A549 (cell line): ENCODE measurements around the gene STX8. TPM values are rescaled to one million over a fixed set of nuclear protein-coding genes. Genes with fewer than 3 reads are reported as not detected.
A peak's percentile ranks its signal among the peaks of the same experiment; 100 is the strongest.

Experiments
- ATAC-seq, 2 experiments: fragments of 200-7000 bp in 1 of 2; fragments of >200 bp in 1 of 2; cut with Nextera tagmentation in 1 of 2; cut with Tn5 transposase in 1 of 2; 3 replicates each; pipeline versions ENCODE4 v1.8.0 to v1.9.1; 2018 to 2020; ENCODE audit warnings: mild to moderate bottlenecking in 1 of 2, moderate library complexity in 1 of 2
- CTCF ChIA-PET: fragments of 300-600 bp; sonication (Branson Sonifier 250); formaldehyde crosslinking; extraction: SDS; loops from one replicate; lab custom pipeline; 2021; ENCODE audit warnings: antibody characterized with exemption, inconsistent platforms; lab: Yijun Ruan, JAX
- POLR2A ChIA-PET: fragments of 350-600 bp; formaldehyde crosslinking; extraction: SDS; loops from one replicate; lab custom pipeline; 2021; ENCODE audit warnings: antibody characterized with exemption, inconsistent platforms; lab: Yijun Ruan, JAX
- DNase-seq, 2 experiments: peaks; one replicate each; pipeline versions ENCODE4 v3.0.0 to v3.0.0-alpha.2; 2011 to 2016; ENCODE audit warnings: low read depth in 1 of 2, low spot score in 1 of 2
- FAIRE-seq: peaks from 2 replicates; lab custom pipeline; 2011; peaks lifted over from hg19 to GRCh38; lab: Jason Lieb, UNC
- H3K27ac ChIP-seq, 2 experiments: fragments of >200 bp; sonication (Bioruptor Twin); formaldehyde crosslinking; 3 replicates each; pipeline ENCODE4 v1.5.1; 2016 to 2017
- H3K4me1 ChIP-seq: fragments of >200 bp; sonication (Bioruptor Twin); formaldehyde crosslinking; 3 replicates; pipeline ENCODE4 v1.6.1; 2016
- H3K4me2 ChIP-seq: fragments of >200 bp; sonication (Bioruptor Twin); formaldehyde crosslinking; 3 replicates; pipeline ENCODE4 v1.6.1; 2016
- H3K4me3 ChIP-seq: fragments of >200 bp; sonication (Bioruptor Twin); formaldehyde crosslinking; 3 replicates; pipeline ENCODE4 v1.5.1; 2016
- H3K9me3 ChIP-seq: fragments of >200 bp; sonication (Bioruptor Twin); formaldehyde crosslinking; 3 replicates; pipeline ENCODE4 v1.6.1; 2016
- ATOH8 ChIP-seq: fragments of 250-450 bp; sonication (Bioruptor Pico); IDR thresholded peaks from 2 replicates; pipeline ENCODE4 v1.5.0; 2020; ENCODE audit warnings: low read depth, mild to moderate bottlenecking, moderate library complexity
- BCL3 ChIP-seq: fragments of >200 bp; sonication (Bioruptor Twin); formaldehyde crosslinking; IDR thresholded peaks from 3 replicates; pipeline ENCODE4 v1.6.1; 2016
- CBX8 ChIP-seq: fragments of 200-600 bp; sonication (generic); IDR thresholded peaks from 2 replicates; pipeline ENCODE4 v1.6.1; 2016
- EHF ChIP-seq: fragments of 250-450 bp; sonication (Bioruptor Pico); IDR thresholded peaks from 2 replicates; pipeline ENCODE4 v1.5.0; 2020; ENCODE audit warnings: mild to moderate bottlenecking
- EHMT2 ChIP-seq: fragments of 200-600 bp; sonication (generic); IDR thresholded peaks from 2 replicates; pipeline ENCODE4 v1.6.1; 2016; ENCODE audit warnings: antibody characterized with exemption, low read depth, mild to moderate bottlenecking, moderate library complexity
- EP300 ChIP-seq, 2 experiments: fragments of >200 bp; sonication (Bioruptor Twin); formaldehyde crosslinking; IDR thresholded peaks; 2 replicates in 1 of 2; 3 replicates in 1 of 2; pipeline ENCODE4 v1.6.1; 2016 to 2017
- FOSL2 ChIP-seq, 2 experiments: fragments of 450-650 bp in 1 of 2; fragments of >200 bp in 1 of 2; sonication (Bioruptor Twin) in 1 of 2; formaldehyde crosslinking; IDR thresholded peaks; 2 replicates each; pipeline versions ENCODE4 v1.5.0 to v1.6.1; 2016 to 2020; ENCODE audit warnings: mild to moderate bottlenecking in 1 of 2, moderate library complexity in 1 of 2
- FOXS1 ChIP-seq: fragments of 250-450 bp; sonication (Bioruptor Pico); IDR thresholded peaks from 2 replicates; pipeline ENCODE4 v1.5.0; 2020; ENCODE audit warnings: mild to moderate bottlenecking, moderate library complexity
- GATA3 ChIP-seq: IDR thresholded peaks from 2 replicates; pipeline ENCODE4 v1.6.1; 2012; ENCODE audit warnings: borderline replicate concordance
- JUN ChIP-seq, 2 experiments: fragments of >200 bp; sonication (Bioruptor Twin); formaldehyde crosslinking; IDR thresholded peaks; 2 replicates in 1 of 2; 3 replicates in 1 of 2; pipeline ENCODE4 v1.6.1; 2016 to 2017
- JUNB ChIP-seq: fragments of >200 bp; sonication (Bioruptor Twin); formaldehyde crosslinking; IDR thresholded peaks from 2 replicates; pipeline ENCODE4 v1.6.1; 2016
- KDM1A ChIP-seq: fragments of 200-600 bp; sonication (generic); IDR thresholded peaks from 2 replicates; pipeline ENCODE4 v1.6.1; 2016; ENCODE audit warnings: low read depth, mild to moderate bottlenecking
- KDM5A ChIP-seq: fragments of 200-600 bp; sonication (generic); IDR thresholded peaks from 2 replicates; pipeline ENCODE4 v1.6.1; 2016; ENCODE audit warnings: antibody characterized with exemption, mild to moderate bottlenecking
- MAZ ChIP-seq: fragments of 150-350 bp; IDR thresholded peaks from 2 replicates; pipeline ENCODE4 v1.6.1; 2014; ENCODE audit warnings: antibody characterized with exemption, low read depth, low read length, borderline replicate concordance
- MYC ChIP-seq: IDR thresholded peaks from 2 replicates; pipeline ENCODE4 v1.6.1; 2012; ENCODE audit warnings: mild to moderate bottlenecking, inconsistent platforms, low read length, improper control_type of control experiment, borderline replicate concordance
- NFE2L2 ChIP-seq: fragments of 150-350 bp; conservative IDR thresholded peaks from 2 replicates; pipeline ENCODE4 v1.6.1; 2014; ENCODE audit warnings: low read length
- NR3C1 ChIP-seq: fragments of >200 bp; sonication (Bioruptor Twin); formaldehyde crosslinking; IDR thresholded peaks from 3 replicates; pipeline ENCODE4 v1.6.1; 2017
- RAD21 ChIP-seq, 2 experiments: fragments of >200 bp in 1 of 2; sonication (Bioruptor Twin) in 1 of 2; formaldehyde crosslinking in 1 of 2; IDR thresholded peaks in 1 of 2; conservative IDR thresholded peaks in 1 of 2; 2 replicates in 1 of 2; 3 replicates in 1 of 2; pipeline ENCODE4 v1.6.1; 2012 to 2018; ENCODE audit warnings: inconsistent platforms in 1 of 2
- RARB ChIP-seq: fragments of 250-450 bp; sonication (Bioruptor Pico); IDR thresholded peaks from 2 replicates; pipeline ENCODE4 v1.8.0; 2021; ENCODE audit warnings: mild to moderate bottlenecking, moderate library complexity
- REST ChIP-seq: fragments of 200-600 bp; sonication (generic); IDR thresholded peaks from 2 replicates; pipeline ENCODE4 v1.6.1; 2016; ENCODE audit warnings: antibody characterized with exemption, mild to moderate bottlenecking, moderate library complexity
- RFX5 ChIP-seq: fragments of 450-650 bp; IDR thresholded peaks from 2 replicates; pipeline ENCODE4 v1.7.1; 2014; ENCODE audit warnings: antibody characterized with exemption, mild to moderate bottlenecking, moderate library complexity
- RNF2 ChIP-seq: fragments of 200-600 bp; sonication (generic); IDR thresholded peaks from 2 replicates; pipeline ENCODE4 v1.6.1; 2016; ENCODE audit warnings: low read depth, mild to moderate bottlenecking, antibody characterized with exemption, moderate library complexity, borderline replicate concordance
- SMC3 ChIP-seq: fragments of >200 bp; sonication (Bioruptor Twin); formaldehyde crosslinking; IDR thresholded peaks from 3 replicates; pipeline ENCODE4 v1.6.1; 2018; ENCODE audit warnings: inconsistent platforms
- SREBF2 ChIP-seq: fragments of 450-650 bp; IDR thresholded peaks from 2 replicates; pipeline ENCODE4 v1.6.1; 2014; ENCODE audit warnings: mild to moderate bottlenecking, moderate library complexity
- TFCP2L1 ChIP-seq: fragments of 250-450 bp; sonication (Bioruptor Pico); IDR thresholded peaks from 2 replicates; pipeline ENCODE4 v1.5.0; 2021; ENCODE audit warnings: mild to moderate bottlenecking
- TP53 ChIP-seq: fragments of 250-450 bp; sonication (Bioruptor Pico); IDR thresholded peaks from 2 replicates; pipeline ENCODE4 v1.5.0; 2021; ENCODE audit warnings: mild to moderate bottlenecking, moderate library complexity
- ZNF302 ChIP-seq: fragments of 250-450 bp; sonication (Bioruptor Pico); IDR thresholded peaks from 2 replicates; pipeline ENCODE4 v1.9.0; 2021; ENCODE audit warnings: inconsistent platforms, mild to moderate bottlenecking, moderate library complexity
- WGBS: methylation state at CpG from one replicate; pipeline ENCODE4 v1.1.6; 2017; ENCODE audit errors: missing lambda C conversion rate; 5-methylcytosine and 5-hydroxymethylcytosine counted together
- polyA plus RNA-seq, 4 experiments: library from polyadenylated mRNA; depleted of rRNA in 3 of 4; stranded (reverse); fragments of >200 nt; fragmentation: RNase III in 1 of 4; extraction: RNeasy Plus Mini Kit Qiagen cat#74134 plus additional on column Dnase treatment in 1 of 4; gene quantifications; 2 replicates in 3 of 4; 3 replicates in 1 of 4; pipeline ENCODE4 v1.2.3, GENCODE V29; 2011 to 2017

The STX8 gene
- polyA plus RNA-seq, 2 of the 4 experiments (the other 2 are of a cell fraction) = 93.6 to 168 TPM

- ATAC-seq (no peak), FAIRE-seq (no peak), DNase-seq (no peak)
- H3K27ac ChIP-seq = no peak overlapping the region
- no peak overlapping the region for H3K4me2 ChIP-seq
- POLR2A ChIA-PET = no interaction called here
- no peaks in the 10 kb centered on the region for H3K9me3 ChIP-seq
- H3K4me1 ChIP-seq = peaks cover 11% of the 10 kb centered on the region; the same call in 2 of the 3 replicates
- no peak overlapping the region for H3K4me3 ChIP-seq
- CTCF ChIA-PET = interaction anchor here (0.6 to 1.2 kb wide), 3 partner anchors 12 to 482 kb away, joined by 3 read pairs; no protein-coding TSS in a partner anchor
- WGBS = 41% methylated on average over 4 of the region's 4 CpGs
- TF ChIP-seq NR3C1 (no peak), GATA3 (no peak)
Measured at GRCh38 chr17:9235346-9235745, 340.3 kb downstream of the STX8 start.

GRCh38 chr17:9234389-9234945 lies 341.2 kb downstream of the STX8 start:
- FAIRE-seq = no peak

GRCh38 chr17:9233761-9234160 lies 341.9 kb downstream of the STX8 start:
- Histone ChIP-seq H3K9me3 (no peaks in the 10 kb centered on the region), H3K27ac (no peak overlapping the region), H3K4me1 (no peaks in the 10 kb centered on the region), H3K4me2 (no peak overlapping the region), H3K4me3 (no peak overlapping the region)
- ChIA-PET POLR2A (no interaction called here), CTCF (interaction anchor here (0.5 to 1.4 kb wide), 2 partner anchors 28 to 56 kb away, joined by 3 read pairs; no protein-coding TSS in a partner anchor)
- FAIRE-seq = no peak
- WGBS = 92% methylated on average over 6 of the region's 7 CpGs
- DNase-seq = no peak
- ATAC-seq = no peak
- no peak for TF ChIP-seq NFE2L2
- no peak for TF ChIP-seq CBX8
- no peak for TF ChIP-seq ATOH8
- no peak for TF ChIP-seq RFX5
- TF ChIP-seq RARB (CRISPR knock-in tag) = no peak
- no peak for TF ChIP-seq NR3C1
- no peak for TF ChIP-seq EHMT2
- no peak for TF ChIP-seq RNF2
- TF ChIP-seq MAZ = no peak
- TF ChIP-seq MYC = no peak
- TF ChIP-seq SMC3 = no peak
- TF ChIP-seq KDM1A = no peak
- no peak for TF ChIP-seq ZNF302 (CRISPR knock-in tag)

More at GRCh38 chr17:9234389-9234945, 341.2 kb downstream of the STX8 start:
- H3K9me3 ChIP-seq = no peaks in the 10 kb centered on the region
- no peak overlapping the region for H3K4me3 ChIP-seq
- H3K4me2 ChIP-seq = no peak overlapping the region
- DNase-seq = no peak
- ChIA-PET POLR2A (no interaction called here), CTCF (interaction anchor here (0.6 kb wide), 1 partner anchor 481 kb away, joined by 3 read pairs; no protein-coding TSS in a partner anchor)
- H3K27ac ChIP-seq = no peak overlapping the region
- TF ChIP-seq RAD21 (conservative IDR thresholded peaks at IDR 0.05 in 1 of 2, IDR thresholded peaks at IDR 0.05 in 1 of 2) = no peak
- no peak for TF ChIP-seq SREBF2
- TF ChIP-seq FOXS1 (CRISPR knock-in tag) = no peak
- no peak for TF ChIP-seq KDM5A
- TF ChIP-seq BCL3 = no peak
- no peak for TF ChIP-seq EP300 (IDR thresholded peaks at IDR 0.05)
- no peak for TF ChIP-seq JUNB
- no peak for TF ChIP-seq FOSL2 (IDR thresholded peaks at IDR 0.05)
- no peak for TF ChIP-seq FOSL2 (CRISPR knock-in tag; IDR thresholded peaks at IDR 0.05)
- TF ChIP-seq EHF (CRISPR knock-in tag) = no peak
- TF ChIP-seq REST = no peak
- TF ChIP-seq JUN (IDR thresholded peaks at IDR 0.05) = no peak
- no peak for TF ChIP-seq TFCP2L1
- TF ChIP-seq CBX8 = no peak
- no peak for TF ChIP-seq TP53 (CRISPR knock-in tag)
- 76% methylated on average over 8 of the region's 8 CpGs for WGBS
- ATAC-seq = peak in 1 of 2 experiments; percentile 5; a peak in 1 of 6 replicates
- H3K4me1 ChIP-seq = peaks cover 6% of the 10 kb centered on the region; the same call in 2 of the 3 replicates
